NB4 (cell line): ENCODE data around the gene AUTS2.

Experiments
- DNase-seq: peaks from one replicate; pipeline ENCODE4 v3.0.0; 2010; ENCODE audit warnings: low read depth
- H3K4me3 ChIP-seq: one replicate; pipeline ENCODE4 v1.5.1; 2011; ENCODE audit warnings: mild to moderate bottlenecking, low read depth, low read length, moderate library complexity
- MYC ChIP-seq: IDR thresholded peaks from 2 replicates; pipeline ENCODE4 v1.6.1; 2011; ENCODE audit warnings: low read depth, low read length
- POLR2A ChIP-seq: IDR thresholded peaks from 2 replicates; pipeline ENCODE4 v1.6.1; 2011; ENCODE audit warnings: mild to moderate bottlenecking; ENCODE audit not compliant: insufficient read length; ENCODE audit errors: extremely low read depth
- TF ChIP-seq, protein P1 (sequence below): IDR thresholded peaks from 2 replicates; pipeline ENCODE4 v1.6.1; 2011; ENCODE audit warnings: low read depth, low read length
- TF ChIP-seq, protein P2 (sequence below): IDR thresholded peaks from one replicate; pipeline ENCODE4 v1.5.1; 2012; ENCODE audit warnings: low read depth, low read length

The AUTS2 gene

GRCh38 chr7:70479153-70480021 lies 881.1 kb downstream of the AUTS2 start:
- no peak for TF ChIP-seq MYC
- TF ChIP-seq, protein P1, sequence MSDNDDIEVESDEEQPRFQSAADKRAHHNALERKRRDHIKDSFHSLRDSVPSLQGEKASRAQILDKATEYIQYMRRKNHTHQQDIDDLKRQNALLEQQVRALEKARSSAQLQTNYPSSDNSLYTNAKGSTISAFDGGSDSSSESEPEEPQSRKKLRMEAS: no peak
- TF ChIP-seq, protein P2, sequence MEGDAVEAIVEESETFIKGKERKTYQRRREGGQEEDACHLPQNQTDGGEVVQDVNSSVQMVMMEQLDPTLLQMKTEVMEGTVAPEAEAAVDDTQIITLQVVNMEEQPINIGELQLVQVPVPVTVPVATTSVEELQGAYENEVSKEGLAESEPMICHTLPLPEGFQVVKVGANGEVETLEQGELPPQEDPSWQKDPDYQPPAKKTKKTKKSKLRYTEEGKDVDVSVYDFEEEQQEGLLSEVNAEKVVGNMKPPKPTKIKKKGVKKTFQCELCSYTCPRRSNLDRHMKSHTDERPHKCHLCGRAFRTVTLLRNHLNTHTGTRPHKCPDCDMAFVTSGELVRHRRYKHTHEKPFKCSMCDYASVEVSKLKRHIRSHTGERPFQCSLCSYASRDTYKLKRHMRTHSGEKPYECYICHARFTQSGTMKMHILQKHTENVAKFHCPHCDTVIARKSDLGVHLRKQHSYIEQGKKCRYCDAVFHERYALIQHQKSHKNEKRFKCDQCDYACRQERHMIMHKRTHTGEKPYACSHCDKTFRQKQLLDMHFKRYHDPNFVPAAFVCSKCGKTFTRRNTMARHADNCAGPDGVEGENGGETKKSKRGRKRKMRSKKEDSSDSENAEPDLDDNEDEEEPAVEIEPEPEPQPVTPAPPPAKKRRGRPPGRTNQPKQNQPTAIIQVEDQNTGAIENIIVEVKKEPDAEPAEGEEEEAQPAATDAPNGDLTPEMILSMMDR: no peak
- no peak for TF ChIP-seq POLR2A
- DNase-seq: no peak
- no peak overlapping the region for H3K4me3 ChIP-seq

GRCh38 chr7:70480927-70481569 lies 882.8 kb downstream of the AUTS2 start:
- H3K4me3 ChIP-seq: no peak overlapping the region
- no peak for TF ChIP-seq MYC
- TF ChIP-seq, protein P2: no peak
- TF ChIP-seq, protein P1: no peak
- no peak for TF ChIP-seq POLR2A
- DNase-seq: peak; percentile 15

GRCh38 chr7:70481570-70482123 lies 883.4 kb downstream of the AUTS2 start:
- no peak overlapping the region for H3K4me3 ChIP-seq
- DNase-seq: no peak
- TF ChIP-seq, protein P2: no peak
- TF ChIP-seq, protein P1: no peak
- TF ChIP-seq POLR2A: no peak
- TF ChIP-seq MYC: no peak

- H3K4me3 ChIP-seq: no peak overlapping the region
- no peak for DNase-seq
- TF ChIP-seq, protein P2: no peak
- TF ChIP-seq, protein P1: no peak
- TF ChIP-seq MYC (no peak), POLR2A (no peak)
Measured at GRCh38 chr7:70484255-70484654, 886.0 kb downstream of the AUTS2 start.

- DNase-seq: peak; percentile 79
- TF ChIP-seq, protein P1: no peak
- TF ChIP-seq, protein P2: no peak
- TF ChIP-seq MYC (no peak), POLR2A (no peak)
- H3K4me3 ChIP-seq: no peak overlapping the region
Measured at GRCh38 chr7:70486977-70487376, 888.7 kb downstream of the AUTS2 start.
